ENCODE measurements around the gene CYP1A1.
"Not testable (repeated sequence)": the region's sequence is repeated elsewhere in the genome, so short reads cannot be mapped to it uniquely, and the experiment has no call there.

The CYP1A1 gene

DNA sequence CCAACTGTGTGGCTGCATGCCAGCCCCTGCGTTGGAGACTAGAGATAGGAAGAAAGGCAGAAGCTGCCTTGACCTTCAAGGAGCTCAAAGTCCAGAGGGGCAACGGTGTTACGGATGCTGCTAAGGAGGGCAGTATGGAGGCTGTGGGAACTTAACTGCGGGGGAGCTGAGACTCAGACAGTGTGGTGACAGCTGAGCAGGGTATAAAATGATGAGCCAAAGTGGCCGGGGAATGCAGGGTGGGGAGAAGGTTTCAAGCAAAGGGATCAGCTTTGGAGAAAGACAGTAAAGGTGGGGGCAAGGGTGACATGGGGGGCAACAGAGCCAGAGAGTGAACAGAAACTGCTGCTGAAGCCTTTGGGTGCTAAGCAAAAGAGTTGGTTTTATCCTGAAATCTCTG, 17.1 kb upstream of the CYP1A1 start:
- TF ChIP-seq, protein P1, sequence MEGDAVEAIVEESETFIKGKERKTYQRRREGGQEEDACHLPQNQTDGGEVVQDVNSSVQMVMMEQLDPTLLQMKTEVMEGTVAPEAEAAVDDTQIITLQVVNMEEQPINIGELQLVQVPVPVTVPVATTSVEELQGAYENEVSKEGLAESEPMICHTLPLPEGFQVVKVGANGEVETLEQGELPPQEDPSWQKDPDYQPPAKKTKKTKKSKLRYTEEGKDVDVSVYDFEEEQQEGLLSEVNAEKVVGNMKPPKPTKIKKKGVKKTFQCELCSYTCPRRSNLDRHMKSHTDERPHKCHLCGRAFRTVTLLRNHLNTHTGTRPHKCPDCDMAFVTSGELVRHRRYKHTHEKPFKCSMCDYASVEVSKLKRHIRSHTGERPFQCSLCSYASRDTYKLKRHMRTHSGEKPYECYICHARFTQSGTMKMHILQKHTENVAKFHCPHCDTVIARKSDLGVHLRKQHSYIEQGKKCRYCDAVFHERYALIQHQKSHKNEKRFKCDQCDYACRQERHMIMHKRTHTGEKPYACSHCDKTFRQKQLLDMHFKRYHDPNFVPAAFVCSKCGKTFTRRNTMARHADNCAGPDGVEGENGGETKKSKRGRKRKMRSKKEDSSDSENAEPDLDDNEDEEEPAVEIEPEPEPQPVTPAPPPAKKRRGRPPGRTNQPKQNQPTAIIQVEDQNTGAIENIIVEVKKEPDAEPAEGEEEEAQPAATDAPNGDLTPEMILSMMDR (IDR thresholded peaks at IDR 0.05; ENCODE audit: control insufficient read depth, insufficient read depth, low read depth, low read length, missing control alignments): no peak
- DNase-seq (ENCODE audit: low read depth): no peak
- no peak overlapping the region for H3K4me3 ChIP-seq (ENCODE audit: control insufficient read depth, low read depth, low read length)

- H3K4me3 ChIP-seq (ENCODE audit: control insufficient read depth, low read depth, low read length): not testable (repeated sequence)
Observed at GRCh38 chr15:74738239-74738638, 12.9 kb upstream of the CYP1A1 start.

GRCh38 chr15:74735305-74735704, 10.0 kb upstream of the CYP1A1 start:
- TF ChIP-seq, protein P1 (IDR thresholded peaks at IDR 0.05; ENCODE audit: control insufficient read depth, insufficient read depth, low read depth, low read length, missing control alignments): no peak
- H3K4me3 ChIP-seq (ENCODE audit: control insufficient read depth, low read depth, low read length): no peak overlapping the region
- DNase-seq (ENCODE audit: low read depth): no peak

More at GRCh38 chr15:74738239-74738638, 12.9 kb upstream of the CYP1A1 start:
- DNase-seq (ENCODE audit: low read depth): not testable (repeated sequence)

DNA sequence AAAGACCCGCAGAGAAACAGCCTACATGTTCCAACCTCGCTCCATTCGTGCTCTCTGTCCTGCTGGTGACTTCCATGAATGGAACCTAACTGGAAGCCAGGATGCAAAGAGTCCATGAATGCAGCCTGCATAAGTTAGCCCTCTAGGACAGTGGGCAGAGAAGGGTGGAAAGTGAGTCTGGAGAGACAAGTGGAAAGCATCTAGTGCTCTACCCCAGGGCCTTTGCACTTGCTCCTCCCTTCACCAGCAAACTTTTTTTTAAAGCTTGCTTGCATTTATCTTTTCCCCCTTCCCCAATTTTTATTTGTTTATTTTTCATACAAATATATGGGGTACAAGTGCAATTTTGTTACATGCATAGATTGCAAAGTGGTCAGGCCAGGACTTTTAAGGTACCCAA, 7.9 kb upstream of the CYP1A1 start:
- TF ChIP-seq, protein P1 (IDR thresholded peaks at IDR 0.05; ENCODE audit: control insufficient read depth, insufficient read depth, low read depth, low read length, missing control alignments): no peak
- no peak for DNase-seq (ENCODE audit: low read depth)
- no peak overlapping the region for H3K4me3 ChIP-seq (ENCODE audit: control insufficient read depth, low read depth, low read length)

- TF ChIP-seq, protein P1 (IDR thresholded peaks at IDR 0.05; ENCODE audit: control insufficient read depth, insufficient read depth, low read depth, low read length, missing control alignments): no peak
- no peak overlapping the region for H3K4me3 ChIP-seq (ENCODE audit: control insufficient read depth, low read depth, low read length)
- DNase-seq (ENCODE audit: low read depth): no peak
Observed at GRCh38 chr15:74732846-74733245, 7.5 kb upstream of the CYP1A1 start.

DNA sequence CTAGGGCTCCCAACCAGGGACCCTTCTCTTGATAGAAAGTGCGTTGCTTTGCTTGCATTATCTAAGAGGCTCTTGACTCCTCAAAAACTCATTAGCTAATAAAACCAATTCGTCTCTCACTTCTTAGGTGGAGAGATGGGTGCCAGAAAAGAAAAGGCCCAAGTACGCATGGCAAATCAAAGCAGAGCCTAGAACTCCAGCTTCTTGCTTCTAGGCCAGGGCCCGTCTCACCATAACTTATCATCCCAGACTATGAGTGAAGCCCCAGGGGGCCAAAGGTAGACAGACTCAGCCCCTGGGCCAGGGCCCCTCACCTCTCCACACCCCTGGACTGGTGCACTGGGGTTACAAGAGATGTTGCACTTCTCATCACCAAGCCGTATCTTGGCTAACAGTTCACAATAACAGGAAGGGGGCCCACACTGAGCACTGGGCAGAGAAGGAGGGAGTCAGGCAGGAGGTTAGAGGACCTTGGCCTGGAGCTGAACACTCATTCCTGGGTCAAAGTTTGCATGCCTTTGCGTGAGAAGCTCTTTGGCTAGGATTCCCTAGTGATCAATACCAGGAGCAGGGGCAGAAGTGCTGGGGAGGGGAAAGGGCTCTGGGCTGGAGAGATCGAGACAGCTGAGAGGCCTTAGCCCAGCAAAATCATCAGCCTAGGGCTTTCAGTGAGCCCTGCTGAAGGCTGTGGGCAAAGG, 5.4 kb upstream of the CYP1A1 start:
- TF ChIP-seq, protein P1 (IDR thresholded peaks at IDR 0.05; ENCODE audit: control insufficient read depth, insufficient read depth, low read depth, low read length, missing control alignments): no peak
- DNase-seq (ENCODE audit: low read depth): no peak

DNA sequence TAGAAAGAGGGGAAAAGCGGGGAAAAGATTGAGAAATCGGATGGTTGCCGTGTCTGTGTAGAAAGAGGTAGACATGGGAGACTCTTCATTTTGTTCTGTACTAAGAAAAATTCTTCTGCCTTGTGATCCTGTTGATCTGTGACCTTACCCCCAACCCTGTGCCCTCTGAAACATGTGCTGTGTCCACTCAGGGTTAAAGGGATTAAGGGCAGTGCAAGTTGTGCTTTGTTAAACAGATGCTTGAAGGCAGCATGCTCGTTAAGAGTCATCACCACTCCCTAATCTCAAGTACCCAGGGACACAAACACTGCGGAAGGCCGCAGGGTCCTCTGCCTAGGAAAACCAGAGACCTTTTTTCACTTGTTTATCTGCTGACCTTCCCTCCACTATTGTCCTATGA, 4.0 kb upstream of the CYP1A1 start:
- not testable (repeated sequence) for H3K4me3 ChIP-seq (ENCODE audit: control insufficient read depth, low read depth, low read length); DNase-seq (ENCODE audit: low read depth)

More for the DNA sequence above, 5.4 kb upstream of the CYP1A1 start:
- no peak overlapping the region for H3K4me3 ChIP-seq (ENCODE audit: control insufficient read depth, low read depth, low read length)

DNA sequence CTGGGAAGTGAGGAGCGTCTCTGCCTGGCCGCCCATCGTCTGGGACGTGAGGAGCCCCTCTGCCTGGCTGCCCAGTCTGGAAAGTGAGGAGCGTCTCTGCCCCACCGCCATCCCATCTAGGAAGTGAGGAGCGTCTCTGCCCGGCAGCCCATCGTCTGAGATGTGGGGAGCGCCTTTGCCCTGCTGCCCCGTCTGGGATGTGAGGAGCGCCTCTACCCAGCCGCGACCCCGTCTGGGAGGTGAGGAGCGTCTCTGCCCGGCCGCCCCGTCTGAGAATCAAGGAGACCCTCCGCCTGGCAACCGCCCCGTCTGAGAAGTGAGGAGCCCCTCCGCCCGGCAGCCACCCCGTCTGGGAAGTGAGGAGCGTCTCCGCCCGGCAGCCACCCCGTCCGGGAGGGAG, 3.4 kb upstream of the CYP1A1 start:
- not testable (repeated sequence) for H3K4me3 ChIP-seq (ENCODE audit: control insufficient read depth, low read depth, low read length); DNase-seq (ENCODE audit: low read depth)
